ENCODE measurements around the gene P2RY8.
"Not testable (repeated sequence)": the region's sequence is repeated elsewhere in the genome, so short reads cannot be mapped to it uniquely, and the experiment has no call there.

P2RY8 gene

GRCh38 chrX:1520350-1520749 is 16.6 kb downstream of the P2RY8 start:
- DNase-seq (ENCODE audit: low read depth in 3 of 3): no peak

- DNase-seq (ENCODE audit: low read depth in 3 of 3): no peak
Measured at GRCh38 chrX:1519022-1519497, 17.9 kb downstream of the P2RY8 start.

- DNase-seq (ENCODE audit: low read depth in 3 of 3): no peak
Measured at GRCh38 chrX:1518512-1518911, 18.5 kb downstream of the P2RY8 start.

GRCh38 chrX:1516596-1517104 is 20.3 kb downstream of the P2RY8 start:
- DNase-seq (ENCODE audit: low read depth in 3 of 3): no peak

GRCh38 chrX:1511829-1512228 is 25.2 kb downstream of the P2RY8 start:
- no peak for DNase-seq (ENCODE audit: low read depth in 3 of 3)

- DNase-seq (ENCODE audit: low read depth in 3 of 3): no peak
Measured at GRCh38 chrX:1511150-1511549, 25.8 kb downstream of the P2RY8 start.

- no peak for DNase-seq (ENCODE audit: low read depth in 3 of 3)
Measured at GRCh38 chrX:1507511-1508463, 29.2 kb downstream of the P2RY8 start.

- DNase-seq (ENCODE audit: low read depth in 3 of 3): no peak
Measured at GRCh38 chrX:1506916-1507315, 30.1 kb downstream of the P2RY8 start.

- DNase-seq (ENCODE audit: low read depth in 3 of 3): no peak
Measured at GRCh38 chrX:1502853-1503252, 34.1 kb downstream of the P2RY8 start.

GRCh38 chrX:1502241-1502640 is 34.7 kb downstream of the P2RY8 start:
- DNase-seq (ENCODE audit: low read depth in 3 of 3): no peak

GRCh38 chrX:1500701-1501624 is 36.0 kb downstream of the P2RY8 start:
- DNase-seq (ENCODE audit: low read depth in 3 of 3): no peak

GRCh38 chrX:1496076-1496475 is 40.9 kb downstream of the P2RY8 start:
- DNase-seq (ENCODE audit: low read depth in 3 of 3): no peak

- no peak for DNase-seq (ENCODE audit: low read depth in 3 of 3)
Measured at GRCh38 chrX:1493877-1494510, 43.0 kb downstream of the P2RY8 start.

GRCh38 chrX:1493412-1493811 is 43.6 kb downstream of the P2RY8 start:
- no peak for DNase-seq (ENCODE audit: low read depth in 3 of 3)

GRCh38 chrX:1492421-1493012 is 44.5 kb downstream of the P2RY8 start:
- DNase-seq (ENCODE audit: low read depth in 3 of 3): no peak

GRCh38 chrX:1491851-1492349 is 45.1 kb downstream of the P2RY8 start:
- no peak for DNase-seq (ENCODE audit: low read depth in 3 of 3)

GRCh38 chrX:1491248-1491647 is 45.7 kb downstream of the P2RY8 start:
- DNase-seq (ENCODE audit: low read depth in 3 of 3): not testable (repeated sequence)

GRCh38 chrX:1490723-1491122 is 46.3 kb downstream of the P2RY8 start:
- DNase-seq (ENCODE audit: low read depth in 3 of 3): not testable (repeated sequence)

GRCh38 chrX:1489354-1489753 is 47.6 kb downstream of the P2RY8 start:
- DNase-seq (ENCODE audit: low read depth in 3 of 3): not testable (repeated sequence)

- DNase-seq (ENCODE audit: low read depth in 3 of 3): no peak
Measured at GRCh38 chrX:1488745-1489144, 48.2 kb downstream of the P2RY8 start.

- no peak for DNase-seq (ENCODE audit: low read depth in 3 of 3)
Measured at GRCh38 chrX:1488141-1488540, 48.8 kb downstream of the P2RY8 start.

Measured in stimulated activated CD4-positive, alpha-beta T cell treated with anti-CD3 and anti-CD28 coated beads, TNF-alpha, amount 100 ng/mL, for 4 hours (primary cell).